HG03039 (cell line): Measurements from ENCODE around the gene CMC2.

ENCODE experiments used
- ATAC-seq: cut with Tn5 transposase; IDR thresholded peaks from one replicate; pipeline ENCODE4 v1.9.1; 2021; ENCODE audit warnings: mild to moderate bottlenecking, moderate library complexity; ENCODE audit not compliant: unreplicated experiment

The CMC2 gene

DNA sequence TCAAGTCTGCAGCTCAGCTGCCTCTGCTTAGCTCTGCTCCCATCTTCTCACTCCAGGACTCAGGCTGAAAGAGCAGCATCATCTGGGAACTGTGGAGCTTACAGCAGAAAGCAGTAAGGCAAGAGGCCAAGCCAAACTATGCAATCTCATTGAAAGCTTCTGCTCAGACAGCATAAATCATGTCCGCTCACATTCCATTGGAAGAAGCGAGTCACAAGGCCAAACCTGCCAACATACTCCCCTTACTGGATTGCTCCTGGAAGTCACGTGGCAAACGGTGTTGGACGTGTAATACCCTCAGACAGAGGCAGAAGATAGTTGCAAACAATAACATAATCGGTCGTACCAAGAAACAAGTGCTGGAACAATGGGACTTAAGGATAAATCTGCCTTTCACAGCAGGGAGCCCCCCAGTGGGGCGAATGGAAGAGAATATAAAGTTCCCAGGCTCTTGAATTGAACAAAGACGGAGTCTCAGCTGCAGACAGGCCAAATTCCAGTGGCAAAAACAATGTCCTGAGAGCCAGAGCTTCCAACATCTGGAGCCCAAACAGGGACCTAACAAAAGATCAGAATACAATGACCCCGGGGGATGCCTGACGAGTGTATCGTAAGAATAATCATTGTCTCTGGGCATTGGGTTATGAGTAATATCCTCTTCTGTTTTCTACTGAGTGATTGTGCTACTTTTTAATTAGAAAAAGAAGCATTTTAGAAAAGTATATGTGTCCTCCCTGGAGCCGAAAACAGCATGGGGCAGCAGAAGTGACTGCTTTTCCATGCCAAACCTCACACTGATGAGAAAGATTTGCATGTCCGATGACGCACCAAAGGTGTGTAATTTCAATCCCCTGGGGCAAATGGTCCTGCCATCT is 68.4 kb downstream of the CMC2 start:
- ATAC-seq: no peak

GRCh38 chr16:80936410-80936809 is 70.3 kb downstream of the CMC2 start:
- ATAC-seq: no peak

DNA sequence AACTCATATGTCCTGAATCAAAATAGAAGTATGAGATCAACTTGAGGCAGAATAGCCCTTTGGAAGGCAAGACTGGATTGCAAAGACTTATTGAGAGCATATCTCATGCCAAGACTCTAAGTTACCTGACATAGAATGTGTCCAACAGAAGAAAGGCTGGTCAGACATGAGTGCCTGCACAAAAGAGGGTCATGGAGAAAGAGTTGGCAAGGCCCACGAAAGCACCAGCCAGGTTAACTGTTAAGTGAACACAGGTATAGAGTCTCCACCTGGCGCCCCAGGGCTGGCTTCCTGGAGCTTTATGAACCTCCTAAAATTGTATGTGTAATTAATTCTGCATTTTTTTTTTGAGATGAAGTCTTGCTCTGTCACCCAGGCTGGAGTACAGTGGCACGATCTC is 71.0 kb downstream of the CMC2 start:
- ATAC-seq: no peak

DNA sequence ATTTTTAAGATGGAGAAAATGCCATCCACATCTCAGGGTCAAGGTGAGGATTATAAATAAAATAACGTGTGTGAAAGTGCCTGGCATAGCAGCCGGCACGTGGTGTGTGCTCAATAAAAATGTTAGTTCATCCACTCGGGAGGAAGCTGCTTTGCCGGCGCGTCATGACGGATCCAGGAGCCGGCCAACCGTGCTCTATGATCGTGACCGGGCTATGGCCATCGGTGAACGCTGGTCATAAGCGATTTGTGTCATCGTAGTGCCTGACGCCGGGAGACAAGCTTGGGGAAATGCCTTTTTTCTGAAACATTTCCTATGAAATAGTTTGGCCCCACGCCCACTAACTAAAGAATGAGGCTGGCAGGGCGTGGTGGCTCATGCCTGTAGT is 74.0 kb downstream of the CMC2 start:
- no peak for ATAC-seq

- ATAC-seq: no peak
These were observed 74.6 kb downstream of the CMC2 start for GRCh38 chr16:80931801-80932707.

DNA sequence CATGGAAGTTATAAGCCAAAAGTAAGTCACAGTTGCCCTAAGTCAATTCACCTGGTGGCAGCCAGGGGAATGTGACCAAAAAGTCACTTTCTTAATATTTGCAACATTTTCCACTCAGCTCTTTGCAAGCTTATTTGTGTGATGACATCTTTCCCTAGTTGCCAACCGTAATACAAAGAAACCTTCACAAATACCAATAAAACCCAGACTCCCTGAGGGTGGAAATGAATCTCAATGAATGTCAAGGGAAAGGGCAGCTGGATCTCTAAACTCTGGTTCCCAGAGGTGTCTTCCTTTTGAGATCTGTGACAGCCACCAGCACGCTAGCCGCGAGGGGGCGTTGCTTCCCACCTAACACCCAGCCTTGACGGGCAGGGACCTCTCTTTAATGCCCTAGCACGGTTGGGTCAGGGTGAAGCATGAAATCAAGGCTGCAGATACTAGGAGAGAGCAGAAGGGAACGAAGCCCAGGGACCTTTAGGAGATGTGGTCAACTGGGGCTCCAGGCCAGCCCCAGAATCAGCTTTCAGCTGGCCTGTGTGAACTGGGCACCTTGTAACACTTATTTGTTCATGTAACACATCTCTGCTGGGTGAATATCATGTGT is 82.2 kb downstream of the CMC2 start:
- ATAC-seq: no peak

DNA sequence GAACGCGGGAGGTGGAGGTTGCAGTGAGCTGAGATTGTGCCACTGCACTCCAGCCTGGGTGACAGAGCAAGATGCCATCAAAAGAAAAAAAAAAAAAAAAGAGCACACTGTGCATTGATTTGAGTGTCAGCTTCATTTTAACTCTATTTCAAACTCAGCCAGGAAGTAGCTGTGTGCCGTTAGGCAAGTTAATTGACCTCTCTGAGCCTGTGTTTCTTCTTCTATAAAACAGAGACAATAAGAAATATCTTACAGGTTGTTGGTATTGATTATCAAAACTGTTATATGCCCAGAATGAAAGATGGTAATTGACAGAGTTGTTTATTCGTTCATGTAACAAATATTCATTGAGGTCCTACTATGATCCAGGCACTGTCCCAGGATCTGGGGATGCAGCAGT is 83.3 kb downstream of the CMC2 start:
- ATAC-seq: no peak
